ENCODE measurements around the gene ZFHX3.

GRCh38 chr16:72794319-72794718 lies 253.6 kb downstream of the ZFHX3 start:
- TF ChIP-seq JUNB (IDR thresholded peaks at IDR 0.05) (no peak), ZBTB4 (CRISPR knock-in tag; IDR thresholded peaks at IDR 0.05) (no peak), EZH2 (IDR thresholded peaks at IDR 0.05; ENCODE audit: borderline replicate concordance, control insufficient read depth, low read depth, low read length) (no peak), HDGF (IDR thresholded peaks at IDR 0.05) (no peak), FOS (IDR thresholded peaks at IDR 0.05; ENCODE audit: borderline replicate concordance, extremely low read depth, insufficient read length) (no peak), CTCF (IDR thresholded peaks at IDR 0.05 in 2 of 3, conservative IDR thresholded peaks at IDR 0.05 in 1 of 3; ENCODE audit: control insufficient read depth in 2 of 3, extremely low read depth in 1 of 3, insufficient read depth in 1 of 3, low read depth in 3 of 3, low read length in 3 of 3) (no peak), POLR2A (IDR thresholded peaks at IDR 0.05; ENCODE audit: low read depth, low read length) (no peak), KDM1A (IDR thresholded peaks at IDR 0.05; ENCODE audit: borderline replicate concordance) (no peak), PML (IDR thresholded peaks at IDR 0.05; ENCODE audit: low read length) (no peak), ATF2 (IDR thresholded peaks at IDR 0.05; ENCODE audit: low read length) (no peak), RAD21 (IDR thresholded peaks at IDR 0.05; ENCODE audit: insufficient read depth, low read depth, low read length) (no peak), MYC (IDR thresholded peaks at IDR 0.05; ENCODE audit: insufficient read depth, insufficient read length, insufficient replicate concordance, low read length, severe bottlenecking) (no peak), FOXK2 (IDR thresholded peaks at IDR 0.05) (no peak)
